Trophoblast cell (in vitro differentiated cells and primary cell): Measurements from ENCODE around the gene TMEM87B.

Experiments
- DNase-seq, 2 donors: peaks; one replicate each; pipeline ENCODE4 v3.0.0-alpha.2; 2016
- H2AFZ ChIP-seq: 2 replicates; pipeline ENCODE4 v1.6.1; 2013; ENCODE audit warnings: low read length, moderate library complexity, mild to moderate bottlenecking; ENCODE audit not compliant: insufficient read depth, poor library complexity
- H2AK5ac ChIP-seq: 2 replicates; pipeline ENCODE4 v1.6.1; 2013; ENCODE audit warnings: mild to moderate bottlenecking, low read length
- H2BK120ac ChIP-seq: 2 replicates; pipeline ENCODE4 v1.6.1; 2013; ENCODE audit warnings: low read length, mild to moderate bottlenecking, moderate library complexity; ENCODE audit not compliant: insufficient read depth, poor library complexity
- H2BK12ac ChIP-seq: 2 replicates; pipeline ENCODE4 v1.6.1; 2013; ENCODE audit warnings: mild to moderate bottlenecking, low read length, moderate library complexity
- H2BK5ac ChIP-seq: 2 replicates; pipeline ENCODE4 v1.6.1; 2013; ENCODE audit warnings: low read length, low read depth, moderate library complexity, mild to moderate bottlenecking; ENCODE audit not compliant: poor library complexity
- H3K14ac ChIP-seq: 2 replicates; pipeline ENCODE4 v1.6.1; 2013; ENCODE audit warnings: mild to moderate bottlenecking, low read length
- H3K18ac ChIP-seq: 2 replicates; pipeline ENCODE4 v1.6.1; 2013; ENCODE audit warnings: mild to moderate bottlenecking, low read length
- H3K23ac ChIP-seq: 2 replicates; pipeline ENCODE4 v1.6.1; 2013; ENCODE audit warnings: low read length
- H3K27ac ChIP-seq: 2 replicates; pipeline ENCODE4 v1.5.1; 2013; ENCODE audit warnings: low read depth, mild to moderate bottlenecking, inconsistent platforms, low read length, moderate library complexity
- H3K27me3 ChIP-seq: 2 replicates; pipeline ENCODE4 v1.6.1; 2013; ENCODE audit warnings: inconsistent platforms, mild to moderate bottlenecking, low read length, moderate library complexity; ENCODE audit not compliant: insufficient read depth
- H3K36me3 ChIP-seq, 2 experiments: 1 replicate in 1 of 2; 2 replicates in 1 of 2; pipeline ENCODE4 v1.6.1; 2013; ENCODE audit warnings: low read length in 2 of 2, mild to moderate bottlenecking in 2 of 2, moderate library complexity in 1 of 2; ENCODE audit not compliant: insufficient read depth in 2 of 2, control insufficient read depth in 1 of 2
- H3K4ac ChIP-seq: 2 replicates; pipeline ENCODE4 v1.6.1; 2013; ENCODE audit warnings: low read depth, mild to moderate bottlenecking, low read length, moderate library complexity
- H3K4me1 ChIP-seq, 2 experiments: 1 replicate in 1 of 2; 2 replicates in 1 of 2; pipeline ENCODE4 v1.6.1; 2013; ENCODE audit warnings: low read length in 2 of 2, mild to moderate bottlenecking in 2 of 2, moderate library complexity in 1 of 2; ENCODE audit not compliant: insufficient read depth in 2 of 2, control insufficient read depth in 1 of 2
- H3K4me2 ChIP-seq: 2 replicates; pipeline ENCODE4 v1.6.1; 2013; ENCODE audit warnings: inconsistent platforms, mild to moderate bottlenecking, low read length, moderate library complexity
- H3K4me3 ChIP-seq: 2 replicates; pipeline ENCODE4 v1.5.1; 2013; ENCODE audit warnings: mild to moderate bottlenecking, low read depth, low read length, inconsistent platforms
- H3K79me1 ChIP-seq: one replicate; pipeline ENCODE4 v1.6.1; 2013; ENCODE audit warnings: low read length
- H3K79me2 ChIP-seq: 2 replicates; pipeline ENCODE4 v1.6.1; 2013; ENCODE audit warnings: low read length, mild to moderate bottlenecking; ENCODE audit not compliant: control insufficient read depth, insufficient read depth, poor library complexity
- H3K9ac ChIP-seq: 2 replicates; pipeline ENCODE4 v1.6.1; 2013; ENCODE audit warnings: mild to moderate bottlenecking, low read length
- H3K9me3 ChIP-seq: 2 replicates; pipeline ENCODE4 v1.6.1; 2013; ENCODE audit warnings: low read depth, mild to moderate bottlenecking, control low read depth, inconsistent platforms, low read length; ENCODE audit not compliant: insufficient read depth
- H4K12ac ChIP-seq: 2 replicates; pipeline ENCODE4 v1.6.1; 2013; ENCODE audit warnings: low read depth, mild to moderate bottlenecking, low read length, moderate library complexity
- H4K8ac ChIP-seq: 2 replicates; pipeline ENCODE4 v1.6.1; 2013; ENCODE audit warnings: low read depth, mild to moderate bottlenecking, low read length, moderate library complexity
- H4K91ac ChIP-seq: one replicate; pipeline ENCODE4 v1.6.1; 2013; ENCODE audit warnings: low read depth, mild to moderate bottlenecking, low read length, moderate library complexity
- WGBS: extraction: QIAGEN DNeasy Blood & Tissue Kit; methylation state at CpG from one replicate; pipeline ENCODE4 v1.1.7; 2013; ENCODE audit warnings: missing lambda C conversion rate; ENCODE audit not compliant: insufficient read length, insufficient coverage; ENCODE audit errors: extremely low coverage; 5-methylcytosine and 5-hydroxymethylcytosine counted together

Gene TMEM87B

GRCh38 chr2:112166806-112167499, 111.9 kb downstream of the TMEM87B start:
- Histone ChIP-seq H2AK5ac (no peak overlapping the region), H3K79me2 (no peaks in the 10 kb centered on the region), H4K91ac (no peak overlapping the region), H4K12ac (no peak overlapping the region), H3K23ac (no peak overlapping the region), H3K36me3 (no peaks in the 10 kb centered on the region), H2BK5ac (no peak overlapping the region), H2BK120ac (no peak overlapping the region), H3K79me1 (no peaks in the 10 kb centered on the region), H3K27me3 (no peaks in the 10 kb centered on the region), H3K9ac (no peak overlapping the region), H3K9me3 (peaks cover 3% of the 10 kb centered on the region), H3K27ac (no peak overlapping the region), H3K4ac (no peak overlapping the region), H3K4me2 (no peak overlapping the region), H3K4me3 (no peak overlapping the region), H3K14ac (no peak overlapping the region), H3K18ac (no peak overlapping the region), H2AFZ (no peak overlapping the region), H3K4me1 (peaks cover 0 to 6% of the 10 kb centered on the region in 2 experiments), H2BK12ac (no peak overlapping the region), H4K8ac (no peak overlapping the region)
- no CpG with 5 or more reads among the region's 14 CpGs for WGBS
- no peak for DNase-seq

- Histone ChIP-seq H4K12ac (no peak overlapping the region), H3K4me3 (no peak overlapping the region), H3K79me2 (no peaks in the 10 kb centered on the region), H3K18ac (no peak overlapping the region), H3K14ac (no peak overlapping the region), H4K91ac (no peak overlapping the region), H2BK120ac (no peak overlapping the region), H4K8ac (no peak overlapping the region), H2BK12ac (no peak overlapping the region), H3K4ac (no peak overlapping the region), H3K4me2 (no peak overlapping the region), H3K4me1 (peaks cover 0 to 3% of the 10 kb centered on the region in 2 experiments), H3K9me3 (peaks cover 3% of the 10 kb centered on the region), H3K23ac (no peak overlapping the region), H3K27ac (no peak overlapping the region), H3K79me1 (no peaks in the 10 kb centered on the region), H2AK5ac (no peak overlapping the region), H3K36me3 (no peaks in the 10 kb centered on the region), H3K27me3 (no peaks in the 10 kb centered on the region), H2BK5ac (no peak overlapping the region), H2AFZ (no peak overlapping the region), H3K9ac (no peak overlapping the region)
- WGBS = no CpG with 5 or more reads among the region's 10 CpGs
- no peak for DNase-seq
Measured at GRCh38 chr2:112168422-112169124, 113.5 kb downstream of the TMEM87B start.
